Thyroid gland (tissue), 4 donors: ENCODE measurements around the gene INPP5B. TPM values are rescaled to one million over a fixed set of nuclear protein-coding genes. Genes with fewer than 3 reads are reported as not detected.

Source experiments
- DNase-seq, 2 donors: peaks; one replicate each; pipeline ENCODE4 v3.0.0-alpha.2; 2019
- H3K27ac ChIP-seq, 3 donors: fragments of 200-600 bp; sonication (generic); 1 replicate in 2 of 3; 2 replicates in 1 of 3; pipeline ENCODE4 v1.5.1; 2016 to 2019; ENCODE audit warnings: mild to moderate bottlenecking in 1 of 3, moderate library complexity in 1 of 3
- H3K27me3 ChIP-seq: fragments of 200-600 bp; sonication (generic); one replicate; pipeline ENCODE4 v1.5.1; 2019
- H3K36me3 ChIP-seq, 2 donors: fragments of 200-600 bp; sonication (generic); one replicate each; pipeline ENCODE4 v1.5.1; 2016 to 2019
- H3K4me1 ChIP-seq, 2 donors: fragments of 200-600 bp; sonication (generic); one replicate each; pipeline ENCODE4 v1.5.1; 2017 to 2019
- H3K4me3 ChIP-seq, 3 donors: fragments of 200-600 bp; sonication (generic); replicated peaks in 1 of 3; 1 replicate in 2 of 3; 2 replicates in 1 of 3; pipeline ENCODE4 v1.5.1; 2016; ENCODE audit warnings: mild to moderate bottlenecking in 1 of 3
- H3K9me3 ChIP-seq: fragments of 200-600 bp; sonication (generic); one replicate; pipeline ENCODE4 v1.5.1; 2017
- CTCF ChIP-seq, 6 experiments: fragments of 200-600 bp in 3 of 6; fragments of 450-650 bp in 3 of 6; sonication (generic) in 3 of 6; IDR thresholded peaks; one replicate each; pipeline ENCODE4 v1.5.1; 2016 to 2019; ENCODE audit warnings: antibody characterized with exemption in 6 of 6, mild to moderate bottlenecking in 2 of 6, inconsistent platforms in 1 of 6, moderate library complexity in 1 of 6
- POLR2A ChIP-seq, 2 donors: fragments of 450-650 bp; IDR thresholded peaks; one replicate each; pipeline ENCODE4 v1.6.1; 2017; ENCODE audit warnings: antibody characterized with exemption in 2 of 2, mild to moderate bottlenecking in 2 of 2, moderate library complexity in 1 of 2
- WGBS, 2 donors: methylation state at CpG; one replicate each; pipeline ENCODE4 v1.1.5; 2017; 5-methylcytosine and 5-hydroxymethylcytosine counted together
- intact Hi-C: fragments of 100-400 bp; cut with DNase I; formaldehyde crosslinking; loops from one replicate; pipeline ENCODE4 v1.15.1; 2023
- total RNA-seq, 4 donors: library from RNA; depleted of rRNA; stranded (reverse); fragments of >200 nt; gene quantifications; one replicate each; pipeline ENCODE4 v1.2.3, GENCODE V29; 2016

Gene INPP5B
- total RNA-seq, 4 donors from 2014 or later, result 24.7 to 42.5 (median 30.8) TPM

- no peak for DNase-seq
Measured at GRCh38 chr1:37952738-37953137, 5.9 kb upstream of the INPP5B start.

GRCh38 chr1:37951783-37952624 lies 5.2 kb upstream of the INPP5B start:
- Histone ChIP-seq H3K36me3 (no peaks in the 10 kb centered on the region), H3K27ac (no peak overlapping the region), H3K27me3 (no peaks in the 10 kb centered on the region), H3K4me3 (no peak overlapping the region), H3K9me3 (no peaks in the 10 kb centered on the region), H3K4me1 (peaks cover 5% of the 10 kb centered on the region in 2 donors)
- 68 to 76% methylated on average over 3 of the region's 4 CpGs for WGBS, 2 donors
- no peak for DNase-seq
- intact Hi-C loops, result no loop called here
- TF ChIP-seq CTCF (IDR thresholded peaks at IDR 0.05) (no peak), POLR2A (IDR thresholded peaks at IDR 0.05) (no peak)

More at GRCh38 chr1:37952738-37953137, 5.9 kb upstream of the INPP5B start:
- Histone ChIP-seq H3K27me3 (no peaks in the 10 kb centered on the region), H3K4me1 (no peaks in the 10 kb centered on the region), H3K9me3 (no peaks in the 10 kb centered on the region), H3K27ac (no peak overlapping the region), H3K4me3 (no peak overlapping the region), H3K36me3 (peaks cover 0 to 6% of the 10 kb centered on the region in 2 donors)
- intact Hi-C loops, result no loop called here
- TF ChIP-seq CTCF (IDR thresholded peaks at IDR 0.05), result no peak
- TF ChIP-seq POLR2A (IDR thresholded peaks at IDR 0.05), result no peak
- 91 to 96% methylated on average over 3 of the region's 3 CpGs for WGBS, 2 donors

- TF ChIP-seq CTCF (IDR thresholded peaks at IDR 0.05) (no peak), POLR2A (IDR thresholded peaks at IDR 0.05) (no peak)
- Histone ChIP-seq H3K9me3 (no peaks in the 10 kb centered on the region), H3K27ac (no peak overlapping the region), H3K4me1 (peaks cover 5 to 7% of the 10 kb centered on the region in 2 donors), H3K36me3 (no peaks in the 10 kb centered on the region), H3K27me3 (no peaks in the 10 kb centered on the region), H3K4me3 (no peak overlapping the region)
- WGBS, 2 donors, result 83 to 89% methylated on average over 11 of the region's 11 CpGs
- intact Hi-C loops, result no loop called here
- DNase-seq, result no peak
Measured at GRCh38 chr1:37951041-37951782, 4.4 kb upstream of the INPP5B start.

GRCh38 chr1:37949524-37950152 lies 2.8 kb upstream of the INPP5B start:
- Histone ChIP-seq H3K4me3 (no peak overlapping the region), H3K27me3 (no peaks in the 10 kb centered on the region), H3K36me3 (no peaks in the 10 kb centered on the region), H3K27ac (no peak overlapping the region), H3K9me3 (no peaks in the 10 kb centered on the region), H3K4me1 (peaks cover 5 to 17% of the 10 kb centered on the region in 2 donors)
- WGBS, 2 donors, result 48 to 67% methylated on average over 3 to 5 of the region's 6 CpGs
- TF ChIP-seq POLR2A (IDR thresholded peaks at IDR 0.05) (no peak), CTCF (IDR thresholded peaks at IDR 0.05) (no peak)
- DNase-seq, result no peak
- intact Hi-C loops, result no loop called here
